ENCODE data around the gene PTPRQ.

Gene PTPRQ

GRCh38 chr12:80643961-80644360 is 199.9 kb downstream of the PTPRQ start:
- H3K36me3 ChIP-seq (ENCODE audit: control insufficient read depth in 2 of 2, insufficient read depth in 1 of 2, low read length in 2 of 2), result no peaks in the 10 kb centered on the region
- CTCF ChIA-PET, result interaction anchor here (1.2 kb wide), 1 partner anchor 11 kb away, joined by 6 read pairs; no protein-coding TSS in a partner anchor

GRCh38 chr12:80648881-80649280 is 204.8 kb downstream of the PTPRQ start:
- Histone ChIP-seq H3K27ac (ENCODE audit: extremely low read depth, low read depth, low read length) (no peak overlapping the region), H3K4me3 (ENCODE audit: low read depth, low read length) (no peak overlapping the region), H3K4me1 (ENCODE audit: control insufficient read depth, insufficient read depth, low read length) (no peaks in the 10 kb centered on the region), H3K9me3 (ENCODE audit: control insufficient read depth, insufficient read depth, low read depth, low read length) (no peaks in the 10 kb centered on the region), H3K36me3 (ENCODE audit: control insufficient read depth in 2 of 2, insufficient read depth in 1 of 2, low read length in 2 of 2) (no peaks in the 10 kb centered on the region)
- POLR2A ChIA-PET, result no interaction called here
- CTCF ChIA-PET, result interaction anchor here (1.1 kb wide), 1 partner anchor 62 kb away, joined by 3 read pairs; no protein-coding TSS in a partner anchor
- TF ChIP-seq KLF9 (tag by site-specific recombination; IDR thresholded peaks at IDR 0.05; ENCODE audit: low read depth) (no peak), ZNF292 (tag by site-specific recombination; IDR thresholded peaks at IDR 0.05; ENCODE audit: borderline replicate concordance, low read depth) (no peak), ZNF2 (tag by site-specific recombination; IDR thresholded peaks at IDR 0.05) (no peak), ZNF366 (tag by site-specific recombination; conservative IDR thresholded peaks at IDR 0.05) (no peak), HOXA7 (CRISPR knock-in tag; IDR thresholded peaks at IDR 0.05; ENCODE audit: borderline replicate concordance) (no peak), BCL11A (tag by site-specific recombination; IDR thresholded peaks at IDR 0.05; ENCODE audit: low read depth) (no peak), INSM2 (tag by site-specific recombination; IDR thresholded peaks at IDR 0.05) (no peak), ZEB2 (tag by site-specific recombination; IDR thresholded peaks at IDR 0.05) (no peak), ZNF837 (tag by site-specific recombination; IDR thresholded peaks at IDR 0.05) (no peak), SP2 (tag by site-specific recombination; IDR thresholded peaks at IDR 0.05) (no peak)
- TF ChIP-seq, protein P1, sequence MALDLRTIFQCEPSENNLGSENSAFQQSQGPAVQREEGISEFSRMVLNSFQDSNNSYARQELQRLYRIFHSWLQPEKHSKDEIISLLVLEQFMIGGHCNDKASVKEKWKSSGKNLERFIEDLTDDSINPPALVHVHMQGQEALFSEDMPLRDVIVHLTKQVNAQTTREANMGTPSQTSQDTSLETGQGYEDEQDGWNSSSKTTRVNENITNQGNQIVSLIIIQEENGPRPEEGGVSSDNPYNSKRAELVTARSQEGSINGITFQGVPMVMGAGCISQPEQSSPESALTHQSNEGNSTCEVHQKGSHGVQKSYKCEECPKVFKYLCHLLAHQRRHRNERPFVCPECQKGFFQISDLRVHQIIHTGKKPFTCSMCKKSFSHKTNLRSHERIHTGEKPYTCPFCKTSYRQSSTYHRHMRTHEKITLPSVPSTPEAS (tag by site-specific recombination; IDR thresholded peaks at IDR 0.05), result no peak
- TF ChIP-seq, protein P2, sequence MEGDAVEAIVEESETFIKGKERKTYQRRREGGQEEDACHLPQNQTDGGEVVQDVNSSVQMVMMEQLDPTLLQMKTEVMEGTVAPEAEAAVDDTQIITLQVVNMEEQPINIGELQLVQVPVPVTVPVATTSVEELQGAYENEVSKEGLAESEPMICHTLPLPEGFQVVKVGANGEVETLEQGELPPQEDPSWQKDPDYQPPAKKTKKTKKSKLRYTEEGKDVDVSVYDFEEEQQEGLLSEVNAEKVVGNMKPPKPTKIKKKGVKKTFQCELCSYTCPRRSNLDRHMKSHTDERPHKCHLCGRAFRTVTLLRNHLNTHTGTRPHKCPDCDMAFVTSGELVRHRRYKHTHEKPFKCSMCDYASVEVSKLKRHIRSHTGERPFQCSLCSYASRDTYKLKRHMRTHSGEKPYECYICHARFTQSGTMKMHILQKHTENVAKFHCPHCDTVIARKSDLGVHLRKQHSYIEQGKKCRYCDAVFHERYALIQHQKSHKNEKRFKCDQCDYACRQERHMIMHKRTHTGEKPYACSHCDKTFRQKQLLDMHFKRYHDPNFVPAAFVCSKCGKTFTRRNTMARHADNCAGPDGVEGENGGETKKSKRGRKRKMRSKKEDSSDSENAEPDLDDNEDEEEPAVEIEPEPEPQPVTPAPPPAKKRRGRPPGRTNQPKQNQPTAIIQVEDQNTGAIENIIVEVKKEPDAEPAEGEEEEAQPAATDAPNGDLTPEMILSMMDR (tag by site-specific recombination; IDR thresholded peaks at IDR 0.05), result no peak

More at GRCh38 chr12:80643961-80644360, 199.9 kb downstream of the PTPRQ start:
- no peak overlapping the region for H3K27ac ChIP-seq (ENCODE audit: extremely low read depth, low read depth, low read length)
- POLR2A ChIA-PET, result no interaction called here
- no peaks in the 10 kb centered on the region for H3K9me3 ChIP-seq (ENCODE audit: control insufficient read depth, insufficient read depth, low read depth, low read length)
- H3K4me3 ChIP-seq (ENCODE audit: low read depth, low read length), result no peak overlapping the region
- TF ChIP-seq ZBTB7A (tag by site-specific recombination; IDR thresholded peaks at IDR 0.05; ENCODE audit: low read depth) (no peak), ZNF473 (tag by site-specific recombination; IDR thresholded peaks at IDR 0.05) (no peak), ZNF549 (tag by site-specific recombination; IDR thresholded peaks at IDR 0.05) (no peak), HOXA7 (CRISPR knock-in tag; IDR thresholded peaks at IDR 0.05; ENCODE audit: borderline replicate concordance) (no peak), KLF9 (tag by site-specific recombination; IDR thresholded peaks at IDR 0.05; ENCODE audit: low read depth) (no peak), ZNF707 (tag by site-specific recombination; IDR thresholded peaks at IDR 0.05) (no peak), OSR2 (tag by site-specific recombination; IDR thresholded peaks at IDR 0.05) (no peak), ZNF514 (tag by site-specific recombination; IDR thresholded peaks at IDR 0.05) (no peak), KLF16 (tag by site-specific recombination; IDR thresholded peaks at IDR 0.05) (no peak), ZNF155 (tag by site-specific recombination; IDR thresholded peaks at IDR 0.05) (no peak), ZNF768 (tag by site-specific recombination; IDR thresholded peaks at IDR 0.05) (no peak), EGR2 (tag by site-specific recombination; IDR thresholded peaks at IDR 0.05; ENCODE audit: low read depth) (no peak), KLF10 (tag by site-specific recombination; IDR thresholded peaks at IDR 0.05) (no peak)
- H3K4me1 ChIP-seq (ENCODE audit: control insufficient read depth, insufficient read depth, low read length), result no peaks in the 10 kb centered on the region

All from HEK293 (cell line).